ENCODE measurements around the gene SYCP2L.
A peak's percentile ranks its signal among the peaks of the same experiment; 100 is the strongest.
"Not testable (repeated sequence)": the region's sequence is repeated elsewhere in the genome, so short reads cannot be mapped to it uniquely, and the experiment has no call there.

Gene SYCP2L

DNA sequence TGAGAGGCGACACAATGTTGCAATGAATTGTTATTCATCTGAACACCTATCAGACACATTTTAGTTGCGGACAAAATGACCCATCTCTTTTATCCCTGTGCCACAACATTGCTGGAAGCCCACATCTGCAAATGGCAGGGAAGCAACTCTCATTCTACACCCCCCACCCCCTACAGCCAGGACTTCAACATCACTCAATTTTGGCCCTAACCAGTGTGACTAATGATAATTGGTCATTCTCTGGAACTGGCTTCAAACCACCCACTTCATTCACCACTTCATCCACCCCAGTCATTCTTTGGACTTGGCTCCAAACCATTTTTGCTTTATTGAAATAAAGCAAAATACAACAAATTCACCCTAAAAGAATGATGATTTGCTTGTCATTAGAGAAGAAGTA lies 6.5 kb upstream of the SYCP2L start:
- no peak for DNase-seq (ENCODE audit: low read depth)

DNA sequence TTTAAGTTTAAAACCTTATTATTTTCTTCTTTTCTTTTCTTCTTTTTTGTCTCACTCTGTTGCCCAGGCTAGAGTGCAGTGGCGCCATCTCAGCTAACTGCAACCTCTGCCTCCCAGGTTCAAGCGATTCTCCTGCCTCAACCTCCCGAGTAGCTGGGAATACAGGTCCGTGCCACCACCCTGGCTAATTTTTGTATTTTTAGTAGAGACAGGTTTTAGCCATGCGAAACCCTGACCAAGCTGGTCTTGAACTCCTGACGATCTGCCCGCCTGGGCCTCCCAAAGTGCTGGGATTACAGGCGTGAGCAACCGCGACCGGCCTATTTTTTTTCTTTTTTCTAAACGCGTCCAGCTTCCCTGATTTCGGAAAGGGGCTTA lies 4.6 kb upstream of the SYCP2L start:
- not testable (repeated sequence) for DNase-seq (ENCODE audit: low read depth)

DNA sequence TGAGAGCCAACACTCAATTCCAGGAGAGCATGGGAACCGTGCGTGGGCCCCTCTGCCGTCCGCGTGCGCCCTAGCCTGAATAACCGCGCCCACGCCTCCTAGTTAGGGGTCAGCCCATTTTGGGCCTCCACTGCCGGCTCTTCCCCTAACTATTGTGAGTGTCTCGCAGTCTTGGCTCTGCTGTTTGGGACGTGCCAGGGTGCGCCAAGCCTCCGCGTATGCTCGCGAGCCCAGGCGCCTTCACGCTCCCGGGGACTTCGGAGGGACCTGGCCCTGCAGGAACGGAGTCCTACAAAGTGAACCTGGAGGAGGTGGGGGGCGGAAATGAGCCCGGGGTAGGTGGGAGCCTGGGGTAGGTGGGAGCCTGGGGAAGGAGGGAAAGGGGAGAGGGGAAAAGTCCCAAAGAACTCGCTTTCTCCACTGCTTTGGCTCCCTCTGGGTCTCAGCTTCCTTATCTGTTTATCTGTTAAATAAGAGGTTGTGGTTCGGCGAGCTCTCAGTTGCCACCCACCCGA lies 4.1 kb upstream of the SYCP2L start:
- DNase-seq (ENCODE audit: low read depth): no peak

DNA sequence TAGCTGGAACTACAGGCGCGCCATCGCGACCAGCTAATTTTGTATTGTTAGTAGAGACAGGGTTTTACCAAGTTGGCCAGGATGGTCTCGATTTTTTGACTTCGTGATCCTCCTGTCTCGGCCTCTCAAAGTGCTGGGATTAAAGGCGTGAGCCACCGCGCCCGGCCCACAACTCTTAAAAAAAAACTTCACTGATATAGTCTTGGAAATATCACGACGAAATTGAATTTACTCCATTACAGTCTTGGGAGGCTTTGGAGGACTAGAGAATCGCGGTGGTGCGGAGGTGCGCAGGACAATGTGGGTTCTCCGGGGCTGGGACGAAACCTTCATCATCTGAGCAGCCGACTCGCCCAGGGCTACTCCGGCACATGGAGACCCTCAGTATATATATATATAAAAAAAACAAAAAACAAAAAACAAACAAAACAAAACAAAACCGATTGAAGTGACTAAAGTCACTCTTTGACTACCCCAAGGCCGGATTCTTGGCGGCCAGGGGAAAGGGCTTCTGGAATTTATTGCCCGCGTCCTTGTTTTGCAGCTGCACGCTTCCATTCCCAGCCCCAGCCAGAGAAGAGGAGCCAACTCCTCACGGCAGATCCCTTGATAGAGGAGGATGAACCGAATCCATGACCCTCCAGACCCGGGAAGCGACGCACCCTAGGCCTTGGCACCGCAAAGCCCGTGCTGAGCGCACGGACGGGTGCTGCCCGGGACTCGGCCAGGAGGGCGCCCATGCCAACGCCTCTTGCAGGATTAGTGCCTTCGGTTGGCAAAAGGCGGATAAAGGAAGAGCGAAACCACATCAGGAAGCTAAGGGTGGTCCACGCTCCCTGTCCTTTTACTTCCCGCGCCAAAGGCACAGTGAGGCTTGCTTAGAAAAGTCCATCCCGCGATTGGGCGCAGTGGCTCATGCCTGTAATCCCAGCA lies 3.3 kb upstream of the SYCP2L start:
- no peak for DNase-seq (ENCODE audit: low read depth)

DNA sequence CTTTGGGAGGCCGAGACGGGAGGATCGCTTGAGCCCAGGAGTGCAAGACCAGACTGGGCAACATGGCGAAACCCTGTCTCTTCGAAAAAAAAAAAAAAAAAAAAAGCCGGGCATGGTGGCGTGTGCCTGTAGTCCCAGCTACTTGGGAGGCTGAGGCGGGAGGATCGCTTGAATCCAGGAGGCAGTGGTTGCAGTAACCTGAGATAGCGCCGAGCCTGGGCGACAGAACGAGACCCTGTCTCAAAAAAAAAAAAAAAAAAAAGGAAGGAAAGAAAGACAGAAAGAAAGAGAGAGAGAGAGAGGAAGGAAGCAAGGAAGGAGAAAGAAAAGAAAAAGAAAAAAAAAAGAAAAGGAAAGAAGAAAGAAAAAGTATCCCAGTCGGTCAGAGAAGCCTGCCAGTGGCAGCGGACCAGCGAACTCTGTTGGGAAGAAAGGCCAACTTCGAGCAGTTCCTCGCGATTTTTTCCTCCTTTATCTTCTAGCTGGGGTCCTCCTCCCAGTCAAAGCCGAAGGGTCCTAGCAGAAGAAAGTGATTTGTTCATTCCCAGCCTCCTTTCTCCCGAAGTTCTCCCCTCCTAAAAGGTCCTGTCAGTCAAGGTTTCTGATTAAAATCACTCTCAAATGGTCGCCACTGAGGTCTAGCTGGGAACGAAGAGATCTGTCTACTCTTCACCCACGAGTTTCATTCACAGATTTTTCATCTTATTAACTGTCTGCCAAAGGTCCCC lies 2.4 kb upstream of the SYCP2L start:
- DNase-seq (ENCODE audit: low read depth): no peak

DNA sequence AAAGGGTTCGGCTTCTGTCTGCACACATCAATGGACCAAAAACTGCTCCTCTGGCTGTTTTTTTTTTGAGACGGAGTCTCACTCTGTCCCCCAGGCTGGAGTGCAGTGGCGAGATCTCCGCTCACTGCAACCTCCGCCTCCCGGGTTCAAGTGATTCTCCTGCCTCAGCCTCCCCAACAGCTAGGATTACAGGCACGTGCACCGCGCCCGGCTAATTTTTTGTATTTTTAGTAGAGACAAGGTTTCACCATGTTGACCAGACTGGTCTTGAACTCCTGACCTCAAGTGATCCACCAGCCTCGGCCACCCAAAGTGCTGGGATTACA lies 524 bp upstream of the SYCP2L start:
- not testable (repeated sequence) for DNase-seq (ENCODE audit: low read depth)

DNA sequence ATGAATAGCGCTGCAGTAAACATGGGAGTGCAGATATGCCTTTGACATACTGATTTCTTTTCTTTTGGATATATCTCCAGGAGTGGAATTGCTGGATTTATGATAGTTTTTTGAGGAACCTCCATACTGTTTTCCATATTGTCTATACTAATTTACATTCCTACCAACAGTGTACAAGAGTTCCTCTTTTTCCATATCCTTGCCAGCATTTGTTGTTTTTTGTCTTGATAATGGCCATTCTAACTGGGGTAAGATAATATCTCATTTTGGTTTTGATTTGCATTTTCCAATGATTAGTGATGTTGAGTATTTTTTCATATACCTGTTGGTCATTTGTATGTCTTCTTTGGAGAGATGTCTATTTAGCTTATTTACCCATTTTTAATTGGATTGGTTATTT lies 3.3 kb downstream of the SYCP2L start:
- DNase-seq (ENCODE audit: low read depth): no peak

DNA sequence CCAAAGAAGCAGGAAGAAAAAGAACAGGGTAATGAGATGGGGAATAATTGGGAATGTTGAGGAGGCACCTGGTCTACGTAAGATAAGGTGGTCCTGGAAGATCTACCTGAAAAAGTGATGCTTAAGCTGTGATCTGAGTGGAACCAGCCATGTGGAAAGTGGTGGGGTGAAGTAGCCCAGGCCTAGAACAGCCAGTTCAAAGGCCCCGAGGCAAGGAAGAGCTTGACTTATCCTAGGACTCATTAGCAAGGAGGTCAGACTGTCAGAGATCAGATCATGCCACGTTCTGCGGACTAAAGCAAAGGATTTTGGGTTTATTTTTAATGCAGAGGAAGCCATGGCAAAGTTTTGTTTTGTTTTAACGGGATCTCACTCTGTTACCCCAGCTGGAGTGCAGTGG lies 5.1 kb downstream of the SYCP2L start:
- no peak for DNase-seq (ENCODE audit: low read depth)

DNA sequence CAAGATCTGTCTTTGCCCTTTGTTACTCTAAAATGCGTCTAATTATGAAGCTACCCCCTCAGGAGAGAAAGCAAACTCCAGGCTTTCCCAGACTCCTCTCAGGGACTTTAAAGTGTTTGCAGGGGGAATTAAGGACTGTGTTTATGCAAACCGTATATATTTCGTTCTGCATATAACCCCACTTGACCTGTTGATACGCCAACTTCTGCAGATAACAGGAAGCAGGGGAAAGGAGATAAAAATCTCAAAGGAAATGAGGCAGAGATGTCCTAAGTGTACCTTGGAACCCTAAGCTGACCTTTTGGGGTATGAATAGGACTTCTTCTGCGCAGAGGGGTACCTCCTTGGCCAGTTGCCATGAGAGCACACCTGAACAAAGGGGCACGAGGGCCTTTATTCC lies 8.1 kb downstream of the SYCP2L start:
- no peak for DNase-seq (ENCODE audit: low read depth)

DNA sequence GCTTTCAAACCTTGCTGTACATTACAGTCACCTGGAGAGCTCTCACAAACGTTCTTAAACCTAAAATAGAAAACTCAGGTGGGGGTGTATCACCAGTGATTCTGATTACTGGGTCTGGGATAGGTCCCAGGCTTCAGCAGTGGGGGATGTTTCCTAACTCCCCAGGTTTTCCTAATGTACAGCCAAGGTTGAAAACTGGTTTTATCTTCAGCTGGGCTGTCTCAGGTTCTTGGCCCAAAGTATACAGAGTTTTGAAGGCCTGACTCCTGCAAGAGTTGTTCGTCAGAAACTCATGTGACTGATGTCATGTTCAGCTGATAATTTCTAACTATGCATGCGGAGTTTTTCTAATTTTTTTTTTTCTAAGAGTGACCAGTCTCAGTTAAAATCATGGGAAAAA lies 9.8 kb downstream of the SYCP2L start:
- no peak for DNase-seq (ENCODE audit: low read depth)

DNA sequence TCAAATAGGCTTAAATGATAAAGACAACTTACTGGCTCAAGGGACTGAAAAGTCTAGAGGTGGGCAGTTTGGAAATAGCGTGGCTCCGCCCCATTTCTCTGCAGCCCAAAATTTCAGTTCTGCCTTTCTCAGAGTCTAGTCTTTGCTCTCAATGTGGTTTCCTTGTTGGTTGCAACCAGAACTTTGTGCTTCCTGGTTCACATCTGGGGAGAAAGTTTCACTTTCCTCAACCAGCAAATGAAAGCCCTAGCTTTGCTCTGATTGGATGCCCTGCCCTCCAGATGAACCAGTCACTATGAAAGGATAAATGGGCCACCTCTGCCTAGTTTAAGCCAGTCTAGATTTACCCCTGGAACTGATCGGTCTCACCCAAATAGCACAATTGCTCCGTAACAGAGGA lies 14.9 kb downstream of the SYCP2L start:
- DNase-seq (ENCODE audit: low read depth): no peak

DNA sequence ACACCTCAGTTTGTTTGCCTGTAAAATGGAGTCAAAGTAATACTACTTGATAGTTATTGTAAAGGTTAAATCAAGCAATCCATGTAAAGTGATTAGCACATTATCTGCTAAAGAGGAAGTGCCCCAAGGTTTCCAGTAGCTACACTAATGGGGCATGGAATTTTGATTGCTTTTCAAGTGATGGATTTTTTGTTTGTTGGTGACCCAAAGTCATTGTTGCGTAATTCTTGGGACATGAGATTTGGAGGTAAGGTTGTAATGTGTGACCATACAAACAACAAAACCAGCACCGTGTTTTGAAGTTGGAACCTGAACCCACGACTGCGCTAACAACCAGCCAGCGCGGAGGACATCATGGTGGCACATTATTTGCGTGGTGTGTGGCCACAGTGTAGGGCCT lies 17.2 kb downstream of the SYCP2L start:
- no peak for DNase-seq (ENCODE audit: low read depth)

DNA sequence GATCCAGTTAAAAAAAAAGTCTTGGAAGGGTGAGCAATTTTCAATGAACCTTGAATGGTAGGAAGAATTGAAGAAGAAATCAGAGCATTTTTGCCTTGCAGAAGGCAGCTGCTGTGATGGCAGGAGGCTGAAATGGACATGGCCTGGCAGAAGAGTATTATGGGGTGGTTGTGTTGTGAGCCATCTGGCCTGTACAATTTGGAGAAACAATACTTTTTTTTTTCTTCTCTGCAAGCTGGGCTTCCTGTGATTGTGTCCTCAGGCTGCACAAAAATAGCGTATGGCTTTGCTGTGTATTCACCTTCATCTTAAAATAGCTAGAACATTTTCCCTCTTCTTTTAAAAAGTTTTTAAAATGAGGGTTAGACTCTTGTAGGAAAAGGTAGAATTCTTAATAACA lies 21.4 kb downstream of the SYCP2L start:
- no peak for DNase-seq (ENCODE audit: low read depth)

DNA sequence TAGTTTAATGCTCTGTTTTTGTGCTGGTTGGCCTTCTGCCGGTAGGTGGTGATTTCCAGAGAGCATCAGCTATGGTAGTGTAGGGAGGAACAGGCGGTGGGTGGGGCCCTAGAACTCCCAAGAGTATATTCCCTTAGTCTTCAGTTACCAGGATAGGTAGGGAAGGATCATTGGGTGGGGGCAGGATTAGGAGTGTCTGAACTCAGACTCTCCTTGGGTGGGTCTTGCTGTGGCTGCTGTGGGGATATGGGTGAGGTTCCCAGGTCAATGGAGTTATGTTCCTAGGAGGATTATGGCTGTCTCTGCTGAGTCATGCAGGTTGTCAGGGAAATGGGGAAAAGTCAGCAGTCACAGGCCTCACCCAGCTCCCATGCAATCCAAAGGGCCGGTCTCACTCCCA lies 32.7 kb downstream of the SYCP2L start:
- DNase-seq (ENCODE audit: low read depth): not testable (repeated sequence)

DNA sequence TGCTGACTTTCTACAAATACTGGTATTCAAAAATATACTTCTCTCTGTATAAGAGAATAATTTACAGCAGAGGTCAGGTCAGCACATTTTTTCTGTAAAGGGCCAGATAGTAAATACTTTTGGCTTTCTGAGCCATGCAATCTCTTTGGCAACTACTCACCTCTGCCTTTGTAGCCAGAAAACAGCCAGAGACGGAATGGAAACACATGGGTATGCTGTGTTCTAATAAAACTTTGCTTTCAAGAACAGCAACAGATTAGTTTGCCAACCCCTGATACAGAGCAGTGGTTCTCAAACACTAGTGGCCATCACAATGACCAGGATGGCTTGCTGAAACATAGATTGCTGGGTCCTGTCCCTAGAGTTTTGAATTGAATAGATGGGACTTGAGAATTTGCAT lies 46.3 kb downstream of the SYCP2L start:
- no peak for DNase-seq (ENCODE audit: low read depth)

DNA sequence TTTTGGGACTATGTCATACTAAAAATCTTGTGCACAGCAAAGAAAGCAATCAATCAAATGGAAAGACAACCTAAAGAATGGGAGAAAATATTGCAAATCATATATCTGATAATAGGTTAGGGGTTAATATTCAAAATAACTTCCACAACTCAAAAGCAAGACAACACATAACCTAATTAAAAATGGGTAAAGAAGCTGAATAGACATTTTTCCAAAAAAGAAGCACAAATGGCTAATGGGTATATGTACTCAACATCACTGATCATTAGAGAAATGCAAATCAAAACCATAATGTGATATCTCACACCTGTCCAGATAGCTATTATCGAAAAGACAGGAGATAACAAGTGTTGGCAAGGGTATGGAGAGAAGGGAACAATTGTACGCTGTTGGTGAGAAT lies 53.0 kb downstream of the SYCP2L start:
- DNase-seq (ENCODE audit: low read depth): no peak

DNA sequence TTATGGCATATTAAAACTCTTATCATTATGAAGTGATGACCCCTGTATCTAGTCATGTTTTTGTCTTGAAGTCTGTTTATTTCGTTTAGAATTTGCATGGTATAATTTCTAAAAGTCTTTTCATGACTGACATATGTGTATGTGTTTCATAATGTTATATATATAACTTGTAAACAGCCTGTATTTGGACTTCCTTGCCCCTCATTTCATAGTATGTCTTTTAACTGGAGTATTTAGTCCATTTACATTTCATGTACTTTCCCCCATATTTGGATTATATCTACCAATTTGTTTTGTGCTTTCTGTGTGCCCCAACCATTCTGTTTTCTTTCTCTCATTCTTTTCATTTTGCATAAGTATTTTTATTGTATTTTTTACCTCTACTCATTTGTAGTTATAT lies 59.0 kb downstream of the SYCP2L start:
- no peak for DNase-seq (ENCODE audit: low read depth)

DNA sequence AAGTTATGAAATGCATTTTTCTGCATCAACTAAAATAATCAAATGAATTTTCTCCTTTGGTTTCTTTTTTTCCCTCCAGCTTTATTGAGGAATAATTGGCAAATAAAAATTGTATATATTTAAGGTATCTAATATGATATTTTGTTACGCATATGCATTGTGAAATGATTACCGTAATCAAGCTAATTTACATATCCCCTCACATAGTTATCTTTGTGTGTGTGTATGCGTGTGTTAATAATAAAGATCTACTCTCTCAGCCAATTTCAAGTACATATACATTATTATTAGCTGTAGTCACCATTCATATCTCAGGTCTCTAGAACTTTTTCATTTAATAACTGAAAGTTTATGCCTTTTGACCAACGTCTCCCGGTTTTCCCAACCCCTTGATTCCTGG lies 61.1 kb downstream of the SYCP2L start:
- DNase-seq (ENCODE audit: low read depth): no peak

DNA sequence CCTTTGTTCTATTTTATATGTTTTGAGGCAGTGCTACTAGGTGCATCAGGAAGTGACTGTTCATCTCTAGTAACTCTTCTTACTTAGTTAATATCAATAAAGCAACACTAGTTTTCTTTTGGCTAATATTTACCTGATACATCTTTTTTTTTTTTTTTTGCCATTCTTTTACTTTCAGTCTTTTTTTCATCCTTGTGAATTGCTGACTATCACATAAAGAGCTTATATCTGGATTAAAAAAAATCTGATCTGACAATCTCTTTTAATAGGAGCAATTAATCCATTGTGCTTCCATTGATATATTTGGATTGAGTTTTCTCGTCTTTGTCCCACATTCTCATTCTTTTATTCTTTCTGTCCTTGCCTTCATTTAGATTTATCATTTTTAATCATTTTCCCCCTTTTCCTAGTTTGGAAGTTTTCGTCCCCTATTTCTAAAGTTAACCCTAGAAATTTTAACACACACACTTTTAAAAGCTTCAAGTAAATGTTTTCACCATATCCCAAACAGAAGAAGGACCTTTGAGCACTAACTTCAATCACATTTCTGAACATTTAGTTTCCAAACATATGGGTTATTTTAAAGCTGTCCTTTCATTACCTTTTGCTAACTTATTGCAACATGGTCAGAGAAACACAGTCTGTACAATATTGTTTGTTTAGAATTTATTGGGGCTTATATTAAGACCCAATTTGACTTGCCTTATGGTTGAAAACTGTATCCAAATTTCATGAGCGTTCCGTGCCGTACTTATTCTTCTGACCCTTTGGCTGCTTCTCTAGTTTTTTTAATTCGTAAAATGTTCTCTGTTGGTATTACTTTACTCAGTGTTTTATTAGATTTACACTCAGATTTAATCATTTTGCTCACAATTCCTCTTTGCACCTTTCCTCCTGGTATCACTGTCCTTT lies 63.0 kb downstream of the SYCP2L start:
- no peak for DNase-seq (ENCODE audit: low read depth)

DNA sequence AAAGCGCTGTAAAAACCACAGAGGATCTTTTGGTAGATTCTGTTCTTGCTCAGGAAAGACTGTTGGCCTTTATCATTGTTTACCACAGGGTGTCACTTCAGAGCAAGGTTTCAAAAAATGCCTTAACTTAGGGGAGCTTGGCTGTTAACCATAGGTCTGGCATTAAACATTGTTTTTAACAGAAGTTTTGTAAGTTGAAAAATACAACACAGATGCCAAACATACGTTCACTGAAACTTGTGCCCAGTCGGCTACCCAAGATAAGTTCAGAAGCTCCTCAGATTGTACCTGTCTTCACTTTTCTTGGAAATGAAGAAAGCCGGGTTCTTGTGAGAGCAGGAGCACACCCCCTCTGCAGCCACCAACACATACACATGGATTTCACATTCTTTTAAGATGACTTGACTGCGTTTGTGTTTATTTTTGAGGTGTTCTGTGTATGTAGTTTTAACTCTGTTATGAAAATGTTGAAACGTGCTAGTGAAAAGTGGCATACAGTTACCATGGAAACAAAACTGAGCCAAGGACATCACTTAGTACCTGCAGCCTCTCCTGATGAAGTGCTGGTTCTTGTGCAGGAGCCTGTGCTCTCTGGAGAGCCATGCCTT lies 64.9 kb downstream of the SYCP2L start:
- DNase-seq (ENCODE audit: low read depth): no peak

DNA sequence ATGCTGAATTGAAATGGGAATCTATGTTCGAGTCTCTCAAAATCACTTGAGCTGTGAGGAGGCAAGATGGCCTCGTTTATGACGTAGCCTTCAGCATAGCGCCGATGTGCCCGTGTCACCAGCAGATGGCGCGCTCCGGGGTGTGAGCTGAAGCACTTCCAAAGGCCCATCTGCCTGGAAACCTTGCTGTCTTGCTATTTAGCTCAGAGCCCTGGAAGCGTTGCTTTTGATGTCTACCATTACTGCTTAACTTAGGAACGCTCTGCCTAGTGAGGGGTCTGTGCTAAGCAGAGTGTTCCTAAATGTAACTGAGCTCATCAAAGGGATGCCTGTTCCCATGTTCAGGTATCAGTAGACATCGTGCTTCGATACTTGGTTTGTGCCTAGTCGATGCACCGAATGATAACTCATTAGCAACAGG lies 67.7 kb downstream of the SYCP2L start:
- DNase-seq (ENCODE audit: low read depth): peak; percentile 45

DNA sequence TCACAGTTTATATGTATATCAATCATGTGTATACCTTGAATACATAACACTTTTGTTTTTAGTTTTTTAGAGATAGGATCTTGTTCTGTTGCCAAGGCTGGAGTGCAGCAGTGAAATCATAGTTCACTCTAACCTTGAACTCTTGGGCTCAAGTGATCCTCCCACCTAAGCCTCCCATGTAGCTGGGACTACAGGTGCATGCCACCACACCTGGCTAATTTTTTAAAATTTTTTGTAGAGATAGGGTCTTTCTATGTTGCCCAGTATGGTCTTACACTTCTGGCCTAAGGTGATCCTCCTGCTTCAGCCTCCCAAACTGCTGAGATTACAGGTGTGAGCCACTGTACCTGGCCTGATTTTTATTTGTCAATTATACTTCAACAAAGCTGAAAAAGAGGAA lies 69.9 kb downstream of the SYCP2L start:
- no peak for DNase-seq (ENCODE audit: low read depth)

Data from activated T-cell treated with anti-CD3 and anti-CD28 coated beads for 1 hour (primary cell).